GM18951 (cell line): ENCODE data around the gene SYNGR1.
A peak's percentile ranks its signal among the peaks of the same experiment; 100 is the strongest.
"Not testable (repeated sequence)": the region's sequence is repeated elsewhere in the genome, so short reads cannot be mapped to it uniquely, and the experiment has no call there.

Source experiments
- POLR2A ChIP-seq: IDR thresholded peaks from 4 replicates; pipeline ENCODE4 v1.6.1; 2011; ENCODE audit warnings: mild to moderate bottlenecking; ENCODE audit not compliant: insufficient read length, insufficient read depth; ENCODE audit errors: extremely low read depth
- in situ Hi-C: fragments of 300-500 bp; cut with MboI; formaldehyde crosslinking; loops from one replicate; pipeline ENCODE4 v1.12.0; 2022; ENCODE audit warnings: low sequenced_read_pairs, mixed read lengths, inconsistent platforms; ENCODE audit not compliant: unreplicated experiment

The SYNGR1 gene

DNA sequence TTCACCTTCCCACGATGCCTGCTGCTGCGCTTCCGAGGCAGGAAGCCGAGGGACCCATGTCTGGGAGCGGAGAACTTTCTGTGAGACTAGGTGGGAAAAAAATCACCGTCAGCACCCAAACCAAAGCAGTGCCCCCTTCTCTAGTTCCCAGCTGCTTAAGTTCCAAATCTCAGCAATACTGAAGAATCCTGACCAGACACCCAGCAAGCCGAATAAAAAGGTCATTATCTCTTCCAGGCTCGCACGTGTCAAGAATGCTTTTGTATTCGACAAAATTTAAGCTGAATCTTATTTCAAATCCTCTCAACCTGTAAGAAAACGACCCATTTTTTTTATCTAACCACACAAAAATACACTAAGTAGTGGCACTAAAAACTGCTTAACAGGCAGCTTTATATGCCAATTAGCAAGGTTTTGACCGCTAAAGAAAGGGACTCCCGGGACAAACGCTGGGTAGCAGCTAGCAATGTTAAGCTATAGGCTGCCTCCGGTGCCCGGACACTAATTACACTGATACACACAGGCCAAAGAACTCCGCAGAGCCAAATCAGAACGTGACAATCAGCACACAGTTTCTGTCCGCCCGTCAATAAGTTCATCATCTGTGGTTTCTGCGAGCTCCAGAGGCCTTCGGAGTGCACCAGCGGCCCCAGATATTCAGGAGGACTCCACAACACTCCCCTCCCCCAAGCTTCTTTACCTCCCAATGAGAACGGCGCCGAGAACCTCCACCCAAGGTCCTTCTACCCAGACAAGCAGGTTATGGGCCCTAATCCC lies 31.1 kb upstream of the SYNGR1 start:
- in situ Hi-C loops, result loop anchor here (25.0 kb wide), 1 partner anchor 306 kb away; the partner anchor contains the start of genes APOBEC3C and APOBEC3D
- no peak for TF ChIP-seq POLR2A

DNA sequence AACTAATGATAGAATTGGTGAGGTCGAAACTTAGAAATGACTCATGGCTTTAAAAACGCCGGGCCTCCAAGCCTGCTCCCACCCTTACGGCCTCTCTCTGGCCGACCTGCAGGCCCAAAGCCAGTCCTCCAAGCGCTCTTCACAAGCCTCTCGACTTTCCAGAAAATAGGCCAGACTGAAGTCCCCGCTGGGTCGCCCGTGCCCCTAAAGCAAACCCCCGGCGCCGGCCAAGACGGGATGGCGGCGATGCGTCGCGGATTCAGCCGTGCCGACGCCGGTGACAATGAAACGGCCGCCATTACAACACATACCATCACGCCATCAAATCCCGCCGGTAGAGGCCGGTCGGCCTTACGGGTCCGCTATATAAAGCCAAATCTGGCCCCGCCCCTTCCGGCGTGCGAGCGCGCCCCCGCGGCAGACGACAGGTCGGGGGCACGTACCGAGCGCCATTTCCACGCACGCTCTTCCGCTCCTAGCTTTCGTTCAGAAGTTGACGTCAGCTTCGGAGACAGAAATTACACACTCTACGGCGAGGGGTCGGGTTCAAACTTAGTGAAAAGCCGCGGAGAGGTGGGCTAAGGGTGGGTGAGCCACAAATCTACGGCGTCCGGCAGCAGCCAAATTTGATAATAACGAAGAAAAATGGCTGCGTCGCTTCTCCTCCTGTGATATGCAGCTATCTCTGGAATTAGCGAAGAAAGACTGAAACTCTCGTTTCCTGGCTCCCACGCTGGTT lies 30.3 kb upstream of the SYNGR1 start, which contains the start of gene RPL3:
RPL3 (minus strand) TSS at position 340 of the 739 bp plus-strand sequence; CDS start at position 314, 26 bp downstream.
- peak; percentile 100 for TF ChIP-seq POLR2A
- in situ Hi-C loops, result loop anchor here (25.0 kb wide), 1 partner anchor 307 kb away; the partner anchor contains the start of genes APOBEC3C and APOBEC3D

DNA sequence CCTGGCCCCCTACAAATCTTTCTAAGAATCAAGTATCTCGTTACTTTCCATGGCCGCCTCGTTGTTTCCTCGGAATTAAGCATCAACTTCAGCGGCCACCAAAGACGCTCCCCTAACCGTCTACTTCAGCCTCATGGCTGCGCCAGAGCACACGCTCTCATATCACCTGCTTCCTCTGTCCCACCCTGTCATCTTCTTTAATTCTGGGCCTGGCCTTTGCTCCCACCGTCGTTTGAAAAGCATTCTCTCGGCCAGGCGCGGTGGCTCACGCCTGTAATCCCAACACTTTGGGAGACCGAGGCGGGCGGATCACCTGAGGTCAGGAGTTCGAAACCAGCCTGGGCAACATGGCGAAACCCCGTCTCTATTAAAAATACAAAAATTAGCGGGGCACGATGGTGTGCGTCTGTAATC lies 29.2 kb upstream of the SYNGR1 start:
- in situ Hi-C loops, result loop anchor here (25.0 kb wide), 1 partner anchor 308 kb away; the partner anchor contains the start of genes APOBEC3C and APOBEC3D

DNA sequence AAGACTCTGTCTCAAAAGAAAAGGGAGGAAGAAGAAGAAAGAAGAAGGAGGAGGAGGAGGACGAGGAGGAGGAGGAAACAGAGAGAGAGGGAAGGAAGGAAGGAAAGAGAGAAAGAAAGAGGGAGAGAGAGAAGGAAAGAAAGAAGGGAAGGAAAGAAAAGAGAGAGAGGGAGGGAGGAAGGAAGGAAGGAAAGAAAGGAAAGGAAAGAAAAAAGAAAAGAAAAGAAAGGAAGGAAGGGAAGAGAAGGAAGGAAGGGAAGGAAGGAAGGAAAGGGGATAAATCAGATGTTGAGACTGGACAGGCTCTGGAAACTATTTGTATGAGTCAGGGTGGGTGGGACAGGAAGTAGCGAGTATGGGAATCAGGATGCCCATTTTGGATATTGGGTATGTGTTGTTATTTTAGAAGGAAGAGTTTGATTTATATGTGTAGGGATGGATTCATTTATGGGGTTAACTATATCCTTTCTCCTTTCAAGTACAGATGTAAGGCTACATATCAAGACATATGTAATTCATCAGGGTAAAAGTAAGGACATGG lies 24.3 kb upstream of the SYNGR1 start:
- TF ChIP-seq POLR2A, result no peak
- in situ Hi-C loops, result no loop called here

DNA sequence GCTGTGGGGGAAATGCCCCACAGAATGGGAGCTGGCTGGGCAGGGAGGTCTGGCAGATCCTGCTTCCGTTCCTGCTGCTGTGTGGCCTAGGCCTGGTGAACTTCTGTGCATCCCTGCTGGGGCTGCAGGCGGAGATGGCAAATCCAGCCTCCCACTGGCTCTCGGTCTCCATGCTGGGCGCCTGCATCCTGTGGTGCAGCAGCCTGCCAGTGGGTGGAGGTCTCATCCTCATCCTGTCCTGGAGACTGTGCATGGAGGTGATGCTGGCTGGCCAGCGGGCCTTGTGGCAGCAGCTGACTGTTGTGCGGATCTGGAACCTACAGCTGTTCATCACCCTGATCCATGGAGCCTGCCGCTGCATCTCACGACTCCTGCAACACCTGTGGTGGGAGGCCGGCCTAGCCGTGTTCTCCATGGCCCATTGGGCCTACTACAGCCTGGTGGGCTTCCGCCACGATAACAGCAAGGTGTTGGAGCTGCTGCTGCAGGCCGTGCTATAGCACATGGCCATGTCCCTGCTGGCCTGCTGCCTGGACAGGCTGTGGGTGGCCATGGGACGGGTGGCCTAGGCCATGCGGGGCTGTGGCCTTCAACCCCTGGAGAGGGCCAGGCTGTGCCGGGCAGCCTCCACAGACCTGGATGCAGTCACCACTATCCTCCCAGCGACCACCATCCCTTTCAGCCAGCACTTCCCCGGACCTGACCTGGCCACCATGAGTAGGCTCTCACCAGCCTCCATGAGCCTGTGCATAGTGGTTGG lies 21.6 kb upstream of the SYNGR1 start:
- no peak for TF ChIP-seq POLR2A
- in situ Hi-C loops, result no loop called here

DNA sequence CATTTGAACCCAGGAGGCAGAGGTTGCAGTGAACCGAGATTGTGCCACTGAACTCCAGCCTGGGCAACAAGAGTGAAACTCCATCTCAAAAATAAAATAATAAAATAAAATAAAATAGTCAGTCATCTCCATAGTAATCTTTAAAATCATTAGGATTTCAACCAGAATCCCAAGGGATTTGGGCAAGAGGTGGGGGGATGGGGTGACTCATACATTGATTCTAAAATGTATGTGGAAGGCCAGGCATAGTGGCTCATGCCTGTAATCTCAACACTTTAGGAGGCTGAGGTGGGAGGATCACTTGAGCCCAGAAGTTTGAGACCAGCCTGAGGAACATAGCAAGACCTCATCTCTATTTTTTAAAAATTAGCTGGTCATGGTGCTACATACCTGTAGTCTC lies 19.2 kb upstream of the SYNGR1 start:
- in situ Hi-C loops, result not testable (repeated sequence)

DNA sequence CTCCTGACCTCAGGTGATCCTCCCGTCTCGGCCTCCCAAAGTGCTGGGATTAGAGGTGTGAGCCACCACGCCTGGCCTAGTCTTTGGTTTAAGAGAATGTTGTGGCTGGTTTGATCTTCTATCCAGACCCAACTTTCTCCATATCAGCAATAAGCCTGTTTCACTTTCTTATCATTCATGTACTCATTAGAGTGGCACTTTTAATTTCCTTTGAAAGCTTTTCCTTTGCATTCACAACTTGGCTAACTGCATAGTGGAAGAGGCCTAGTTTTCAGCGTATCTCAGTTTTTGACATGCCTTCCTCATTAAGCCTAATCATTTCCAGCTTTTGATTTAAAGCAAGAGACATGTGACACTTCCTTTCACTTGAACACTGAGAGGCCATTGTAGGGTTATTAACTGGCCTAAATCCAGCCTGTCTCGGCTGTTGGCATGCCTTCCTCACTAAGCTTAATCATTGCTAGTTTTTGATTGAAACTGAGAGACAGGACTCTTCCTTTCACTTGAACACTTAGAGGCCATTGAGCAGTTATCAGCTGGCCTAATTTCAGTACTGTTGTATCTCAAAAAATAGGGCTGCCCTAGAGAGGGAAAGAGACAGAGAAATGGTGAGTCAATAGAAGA lies 17.2 kb upstream of the SYNGR1 start:
- no peak for TF ChIP-seq POLR2A
- in situ Hi-C loops, result no loop called here

DNA sequence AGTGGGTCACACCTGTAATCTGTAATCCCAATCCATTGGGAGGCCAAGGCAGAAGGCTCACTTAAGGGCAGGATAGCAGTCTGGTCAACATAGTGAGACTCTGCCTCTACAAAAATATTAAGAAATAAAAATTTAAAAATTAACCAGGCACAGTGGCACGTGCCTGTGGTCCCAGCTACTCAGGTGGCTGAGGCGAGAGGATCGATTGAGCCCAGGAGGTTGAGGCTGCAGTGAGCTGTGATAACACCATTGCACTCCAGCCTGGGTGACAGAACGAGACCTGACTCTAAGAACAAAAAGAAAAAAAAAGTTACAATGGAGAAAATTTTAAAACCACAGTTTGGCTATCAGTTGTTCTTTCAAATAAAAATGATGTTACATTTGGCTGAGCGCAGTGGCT lies 13.4 kb upstream of the SYNGR1 start:
- no peak for TF ChIP-seq POLR2A
- in situ Hi-C loops, result no loop called here

DNA sequence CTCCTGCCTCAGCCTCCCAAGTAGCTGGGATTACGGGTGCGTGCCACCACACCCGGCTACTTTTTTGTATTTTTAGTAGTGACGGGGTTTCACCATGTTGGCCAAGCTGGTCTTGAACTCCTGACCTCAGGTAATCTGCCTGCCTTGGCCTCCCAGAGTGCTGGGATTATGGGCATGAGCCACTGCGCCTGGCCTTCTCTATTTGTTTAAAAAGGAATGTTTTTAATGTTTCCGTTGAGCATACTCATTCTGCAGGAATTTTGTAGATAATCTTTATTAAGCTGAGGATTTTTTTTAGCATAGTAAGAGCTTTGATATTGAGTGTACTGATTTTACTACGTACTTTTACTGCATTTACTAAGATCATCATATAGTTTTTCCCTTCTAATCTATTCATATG lies 10.0 kb upstream of the SYNGR1 start:
- in situ Hi-C loops, result not testable (repeated sequence)

DNA sequence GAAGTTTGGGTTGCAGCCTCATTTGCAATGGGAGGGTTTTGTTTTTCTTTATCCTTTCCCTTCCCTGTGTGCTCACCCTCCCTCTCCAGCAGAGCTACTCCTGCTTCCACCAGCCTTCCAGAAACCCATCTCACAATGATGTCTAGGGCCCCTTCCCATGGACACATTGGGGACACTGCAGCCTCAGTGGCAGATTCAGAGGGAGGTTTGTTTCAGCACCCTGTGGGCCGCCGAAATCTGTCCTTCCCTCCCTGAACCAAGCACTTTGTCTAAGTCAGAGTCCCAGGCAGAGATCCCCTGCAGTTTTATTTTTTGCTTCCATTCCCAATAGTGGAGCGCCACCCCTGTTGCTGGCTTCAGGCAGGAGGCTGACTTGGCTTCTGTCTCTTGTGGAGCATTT lies 8.6 kb upstream of the SYNGR1 start:
- no peak for TF ChIP-seq POLR2A
- in situ Hi-C loops, result no loop called here

DNA sequence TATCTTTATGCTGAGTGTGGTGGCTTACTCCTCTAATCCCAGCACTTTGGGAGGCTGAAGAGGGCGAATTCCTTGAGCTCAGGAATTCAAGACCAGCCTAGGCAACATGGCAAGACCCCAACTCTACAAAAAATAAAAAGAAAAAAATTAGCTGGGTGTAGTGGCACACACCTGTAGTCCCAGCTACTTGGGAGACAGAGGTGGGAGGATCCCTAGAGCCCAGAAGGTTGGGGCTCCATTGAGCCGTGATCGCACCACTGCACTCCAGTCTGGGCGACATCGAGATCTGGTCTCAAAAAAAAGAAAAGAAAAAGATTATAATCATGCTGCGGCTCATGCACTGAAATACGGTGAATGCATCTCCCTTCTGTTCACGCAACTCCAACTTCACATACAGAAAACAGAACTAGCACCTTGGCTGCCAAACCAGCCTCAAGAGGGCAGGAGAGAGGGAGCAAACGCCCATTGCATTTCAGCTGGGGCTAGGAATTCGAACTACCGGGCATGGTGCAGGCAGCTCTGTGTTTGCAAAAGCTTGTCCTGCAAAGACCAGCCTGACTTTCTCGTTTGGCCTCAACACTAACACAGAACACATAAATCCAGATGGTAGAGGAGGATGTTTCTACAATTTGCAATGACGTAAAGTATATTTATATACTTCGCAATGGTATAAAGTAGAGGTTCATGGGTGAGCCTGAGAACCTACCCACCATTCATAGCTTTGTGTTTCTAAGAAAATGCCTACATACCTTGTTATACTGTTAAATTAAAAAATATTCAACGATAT lies 6.3 kb upstream of the SYNGR1 start:
- in situ Hi-C loops, result no loop called here
- TF ChIP-seq POLR2A, result no peak

DNA sequence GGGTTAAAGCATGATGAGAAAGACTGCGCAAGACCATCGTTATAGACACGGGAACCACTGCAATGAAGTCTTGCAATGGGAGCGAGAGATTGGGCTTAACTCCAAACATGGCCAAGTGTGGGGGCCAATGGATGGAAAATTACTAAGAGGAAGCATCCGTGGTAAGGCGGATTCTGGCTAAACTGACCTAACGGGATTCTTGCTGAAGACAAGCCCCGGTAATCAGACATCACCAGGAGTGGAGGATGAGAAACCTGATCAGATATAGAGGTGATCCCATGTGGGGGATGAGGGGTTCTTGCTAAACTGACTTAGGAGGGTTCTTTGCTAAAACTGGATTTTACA lies 5.8 kb upstream of the SYNGR1 start:
- in situ Hi-C loops, result no loop called here
- TF ChIP-seq POLR2A, result no peak
